Mucosa of gallbladder (tissue), 1 donor: ENCODE measurements around the gene PODN. TPM values are rescaled to one million over a fixed set of nuclear protein-coding genes. Genes with fewer than 3 reads are reported as not detected.

ENCODE experiments used
- DNase-seq: peaks from one replicate; pipeline ENCODE4 v3.0.0-alpha.2; 2020; ENCODE audit warnings: low spot score
- total RNA-seq: library from RNA; stranded (reverse); gene quantifications from one replicate; pipeline ENCODE4 v1.2.1, GENCODE V29; 2021
- donor health status: DM: no; HTN: no; CAD: no.

PODN gene
- total RNA-seq, 1 donor from 2014 or later, result 250 TPM

- no peak for DNase-seq
Measured at GRCh38 chr1:53114581-53115400, 52.8 kb downstream of the PODN start.

- peak; percentile 82 for DNase-seq
Measured at GRCh38 chr1:53115403-53116306, 53.6 kb downstream of the PODN start.

GRCh38 chr1:53116307-53116810, 54.3 kb downstream of the PODN start:
- DNase-seq, result no peak

GRCh38 chr1:53116933-53117600, 55.1 kb downstream of the PODN start:
- no peak for DNase-seq

- no peak for DNase-seq
Measured at GRCh38 chr1:53117836-53118235, 55.8 kb downstream of the PODN start.

GRCh38 chr1:53120659-53121058, 58.6 kb downstream of the PODN start:
- no peak for DNase-seq

GRCh38 chr1:53121319-53122172, 59.5 kb downstream of the PODN start:
- DNase-seq, result peak; percentile 59

- DNase-seq, result no peak
Measured at GRCh38 chr1:53122201-53122885, 60.3 kb downstream of the PODN start.

GRCh38 chr1:53122961-53123413, 61.0 kb downstream of the PODN start:
- no peak for DNase-seq

- DNase-seq, result peak; percentile 32
Measured at GRCh38 chr1:53123453-53124140, 61.6 kb downstream of the PODN start.

GRCh38 chr1:53125122-53125521, 63.1 kb downstream of the PODN start:
- DNase-seq, result no peak

- no peak for DNase-seq
Measured at GRCh38 chr1:53125623-53126360, 63.8 kb downstream of the PODN start.

GRCh38 chr1:53126495-53126894, 64.5 kb downstream of the PODN start:
- no peak for DNase-seq

GRCh38 chr1:53127546-53127945, 65.5 kb downstream of the PODN start:
- DNase-seq, result no peak

- no peak for DNase-seq
Measured at GRCh38 chr1:53128401-53128800, 66.4 kb downstream of the PODN start.

GRCh38 chr1:53129891-53130597, 68.0 kb downstream of the PODN start:
- no peak for DNase-seq

GRCh38 chr1:53130598-53130877, 68.5 kb downstream of the PODN start:
- no peak for DNase-seq

- peak; percentile 38 for DNase-seq
Measured at GRCh38 chr1:53130878-53131589, 69.0 kb downstream of the PODN start.
